ENCODE data around the gene ZNF575.

GRCh38 chr19:43504426-43505185 lies 28.4 kb upstream of the ZNF575 start, which contains the start of gene PHLDB3:
- no peak; the same call in 1 of the 2 replicates for TF ChIP-seq CTCF (conservative IDR thresholded peaks at IDR 0.05)
- TF ChIP-seq ZFX (IDR thresholded peaks at IDR 0.05), result no peak

Measured in C4-2B (cell line).